ENCODE data around the gene TRERF1. TPM values are rescaled to one million over a fixed set of nuclear protein-coding genes. Genes with fewer than 3 reads are reported as not detected.

TRERF1 gene
- total and polyA plus RNA-seq, 2 experiments from 2014 or later, result 11.2 to 20.6 TPM

GRCh38 chr6:42275376-42276033 is 176.2 kb downstream of the TRERF1 start:
- no peak for DNase-seq (ENCODE audit: low spot score)
- Mint-ChIP-seq H3K27me3 (ENCODE audit: insufficient read depth, low read depth, poor library complexity) (peaks cover 6% of the 10 kb centered on the region), H3K4me1 (peaks cover 33% of the 10 kb centered on the region), H3K9me3 (no peaks in the 10 kb centered on the region), H3K4me3 (no peak overlapping the region), H3K27ac (0 out of 2 replicates have a peak overlapping the region, but pooled peaks have one; percentile 73), H3K36me3 (ENCODE audit: low read depth) (no peaks in the 10 kb centered on the region; the same call in 2 of the 3 replicates)
- no peaks in the 10 kb centered on the region; the same call in 1 of the 2 replicates for H4K20me1 ChIP-seq (replicated peaks; ENCODE audit: insufficient read depth)
- no peak for ATAC-seq
- no peak overlapping the region for H3K27ac ChIP-seq (ENCODE audit: low read depth)
- no peaks in the 10 kb centered on the region for H3K36me3 ChIP-seq (ENCODE audit: insufficient read depth)
- TF ChIP-seq EZH2phosphoT487 (IDR thresholded peaks at IDR 0.05; ENCODE audit: unreplicated experiment), result no peak
- no peak for TF ChIP-seq STAT1 (IDR thresholded peaks at IDR 0.05; ENCODE audit: unreplicated experiment)
- no peak for TF ChIP-seq CTCF (conservative IDR thresholded peaks at IDR 0.05; ENCODE audit: low read depth in 2 of 2)
- no peak for TF ChIP-seq EZH2 (IDR thresholded peaks at IDR 0.05; ENCODE audit: low read depth, unreplicated experiment)
- no peak for TF ChIP-seq CREB1 (CRISPR knock-in tag; IDR thresholded peaks at IDR 0.05; ENCODE audit: low read depth)
- TF ChIP-seq ETS1 (IDR thresholded peaks at IDR 0.05), result no peak
- no peak for TF ChIP-seq NANOG (IDR thresholded peaks at IDR 0.05; ENCODE audit: borderline replicate concordance)
- peaks cover 5% of the 10 kb centered on the region; the same call in 1 of the 2 replicates for H3K79me2 ChIP-seq (replicated peaks; ENCODE audit: insufficient read depth)
- no peak overlapping the region for H3K4me3 ChIP-seq
- H3K9me2 ChIP-seq (ENCODE audit: insufficient read depth), result no peaks in the 10 kb centered on the region
- H3K4me2 ChIP-seq, result no peak overlapping the region
- 0 out of 2 replicates have a peak, but pooled peaks cover 3% of the 10 kb centered on the region for H3F3A ChIP-seq (replicated peaks; ENCODE audit: low read depth)
- no peaks in the 10 kb centered on the region for H3K4me1 ChIP-seq (ENCODE audit: insufficient read depth)
- H2AFZ ChIP-seq, result no peak overlapping the region
- no peaks in the 10 kb centered on the region for H3K27me3 ChIP-seq (ENCODE audit: insufficient read depth)

- H3K36me3 ChIP-seq (ENCODE audit: insufficient read depth), result no peaks in the 10 kb centered on the region
- no peaks in the 10 kb centered on the region for H3K9me2 ChIP-seq (ENCODE audit: insufficient read depth)
- H3K79me2 ChIP-seq (replicated peaks; ENCODE audit: insufficient read depth), result peaks cover 5% of the 10 kb centered on the region; the same call in 1 of the 2 replicates
- H2AFZ ChIP-seq, result no peak overlapping the region
- Mint-ChIP-seq H3K27ac (no peak overlapping the region), H3K4me1 (peaks cover 34% of the 10 kb centered on the region), H3K9me3 (no peaks in the 10 kb centered on the region), H3K36me3 (ENCODE audit: low read depth) (peaks cover 5% of the 10 kb centered on the region; the same call in 2 of the 3 replicates), H3K4me3 (no peak overlapping the region), H3K27me3 (ENCODE audit: insufficient read depth, low read depth, poor library complexity) (peaks cover 5% of the 10 kb centered on the region)
- 0 out of 2 replicates have a peak, but pooled peaks cover 3% of the 10 kb centered on the region for H3F3A ChIP-seq (replicated peaks; ENCODE audit: low read depth)
- H3K27ac ChIP-seq (ENCODE audit: low read depth), result no peak overlapping the region
- H4K20me1 ChIP-seq (replicated peaks; ENCODE audit: insufficient read depth), result no peaks in the 10 kb centered on the region; the same call in 1 of the 2 replicates
- no peak overlapping the region for H3K4me3 ChIP-seq
- no peak overlapping the region for H3K4me2 ChIP-seq
- no peaks in the 10 kb centered on the region for H3K27me3 ChIP-seq (ENCODE audit: insufficient read depth)
- DNase-seq (ENCODE audit: low spot score) (no peak), ATAC-seq (no peak)
- peaks cover 4% of the 10 kb centered on the region; the same call in 1 of the 2 replicates for H3K4me1 ChIP-seq (ENCODE audit: insufficient read depth)
- TF ChIP-seq ZNF462 (CRISPR knock-in tag; IDR thresholded peaks at IDR 0.05), result no peak
- no peak for TF ChIP-seq JUNB (IDR thresholded peaks at IDR 0.05; ENCODE audit: unreplicated experiment)
- no peak for TF ChIP-seq EZH2 (IDR thresholded peaks at IDR 0.05; ENCODE audit: low read depth, unreplicated experiment)
- no peak for TF ChIP-seq EZH2phosphoT487 (IDR thresholded peaks at IDR 0.05; ENCODE audit: unreplicated experiment)
- no peak for TF ChIP-seq CREB1 (CRISPR knock-in tag; IDR thresholded peaks at IDR 0.05; ENCODE audit: low read depth)
Measured at GRCh38 chr6:42274898-42275297, 176.8 kb downstream of the TRERF1 start.

All from GM23338 (cell line).